Stimulated activated CD8-positive, alpha-beta memory T cell treated with anti-CD3 and anti-CD28 coated beads, Interleukin-4, amount 100 ng/mL, for 48 hours (primary cell): ENCODE results near the gene QDPR.
"Not testable (repeated sequence)": the region's sequence is repeated elsewhere in the genome, so short reads cannot be mapped to it uniquely, and the experiment has no call there.

ENCODE experiments used
- DNase-seq: peaks from one replicate; pipeline ENCODE4 v3.0.0-alpha.2; 2020

QDPR gene

DNA sequence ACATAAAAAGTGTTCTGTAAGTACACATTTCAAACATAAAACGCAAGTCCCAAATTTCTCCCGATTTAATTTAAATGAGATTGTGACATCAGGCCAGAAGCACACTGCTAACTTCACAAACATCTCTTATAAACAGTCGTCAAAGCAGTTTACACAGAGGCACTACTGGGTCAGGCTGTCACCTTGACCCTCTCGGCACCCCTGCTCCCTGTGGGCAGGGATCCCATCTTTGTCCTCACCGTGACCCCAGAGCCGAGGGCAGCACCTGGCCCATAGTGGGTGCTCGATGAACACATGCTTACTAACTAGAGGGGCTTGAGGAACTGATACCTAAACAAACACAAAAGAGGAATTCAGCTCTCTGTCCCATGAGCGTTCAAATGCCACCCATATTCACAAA, 22.2 kb downstream of the QDPR start:
- DNase-seq: no peak

- no peak for DNase-seq
Observed at GRCh38 chr4:17489123-17489522, 22.8 kb downstream of the QDPR start.

DNA sequence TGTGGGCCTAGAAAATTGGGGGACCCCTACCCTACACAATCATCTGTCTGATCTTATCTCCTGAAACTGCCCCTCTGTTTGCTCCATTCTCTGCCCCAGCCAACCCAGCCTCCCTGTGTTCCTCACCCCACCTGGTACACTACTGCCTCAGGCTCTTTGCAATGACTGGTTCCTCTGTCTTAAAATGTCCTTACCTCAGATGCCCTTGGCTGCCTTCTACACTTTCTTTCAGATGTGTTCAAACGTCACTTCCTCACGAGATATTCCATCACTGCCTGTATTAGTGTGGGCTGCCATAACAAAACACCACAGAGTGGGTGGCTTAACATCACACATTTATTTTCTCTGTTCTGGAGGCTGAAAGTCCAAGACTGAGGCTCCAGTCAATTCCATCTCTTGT, 29.2 kb downstream of the QDPR start:
- DNase-seq: no peak

DNA sequence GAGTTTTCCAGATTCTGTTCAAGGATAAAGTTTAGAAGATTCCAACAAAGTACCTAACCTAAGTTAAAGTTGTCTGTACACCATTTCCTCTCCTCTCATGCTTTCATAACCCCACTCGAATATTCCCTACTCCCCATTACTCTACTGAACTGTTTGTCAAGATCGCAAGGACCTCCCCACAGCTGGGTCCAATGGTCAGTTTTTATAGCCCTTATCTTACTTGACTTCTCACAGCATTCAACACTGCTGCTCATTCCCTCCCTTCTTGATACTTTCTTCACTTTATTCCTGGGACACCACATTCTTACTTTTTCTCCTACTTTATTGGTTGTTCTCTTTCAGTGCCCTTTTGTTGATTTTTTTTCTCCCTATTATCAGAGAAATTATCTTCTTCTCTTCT, 30.9 kb downstream of the QDPR start:
- no peak for DNase-seq

DNA sequence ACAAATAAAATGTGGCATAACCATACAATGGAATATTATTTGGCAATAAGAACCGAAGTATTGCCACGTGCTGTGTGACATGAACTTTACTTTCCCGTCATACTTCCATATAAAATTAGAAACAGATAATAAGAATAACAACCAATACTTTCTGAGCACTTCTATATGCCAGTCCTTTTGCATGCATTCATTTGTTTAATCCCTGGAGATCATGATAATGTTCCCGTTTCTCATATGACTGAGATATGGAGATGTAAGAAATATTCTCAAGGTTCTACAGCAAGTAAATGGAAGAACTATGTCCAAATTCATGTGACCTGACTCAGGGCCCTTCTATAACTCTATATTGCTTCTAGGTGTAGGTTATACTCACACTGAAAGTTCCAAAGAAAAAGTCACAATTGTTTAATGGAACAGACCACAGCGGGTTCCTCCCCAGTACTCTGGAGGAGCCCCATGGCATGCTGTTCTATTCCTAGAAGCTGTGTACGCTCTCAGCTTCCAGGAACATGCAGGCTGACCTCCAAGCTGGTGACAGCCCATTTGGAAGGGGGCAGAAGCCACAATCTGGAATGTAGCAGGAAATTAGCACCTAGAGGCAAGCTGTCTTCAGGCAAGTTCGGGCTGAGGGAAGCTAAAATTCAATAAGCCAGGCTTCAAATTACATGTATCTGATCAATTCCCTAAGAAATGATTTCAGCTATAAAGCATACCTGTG, 31.5 kb downstream of the QDPR start:
- DNase-seq: no peak

DNA sequence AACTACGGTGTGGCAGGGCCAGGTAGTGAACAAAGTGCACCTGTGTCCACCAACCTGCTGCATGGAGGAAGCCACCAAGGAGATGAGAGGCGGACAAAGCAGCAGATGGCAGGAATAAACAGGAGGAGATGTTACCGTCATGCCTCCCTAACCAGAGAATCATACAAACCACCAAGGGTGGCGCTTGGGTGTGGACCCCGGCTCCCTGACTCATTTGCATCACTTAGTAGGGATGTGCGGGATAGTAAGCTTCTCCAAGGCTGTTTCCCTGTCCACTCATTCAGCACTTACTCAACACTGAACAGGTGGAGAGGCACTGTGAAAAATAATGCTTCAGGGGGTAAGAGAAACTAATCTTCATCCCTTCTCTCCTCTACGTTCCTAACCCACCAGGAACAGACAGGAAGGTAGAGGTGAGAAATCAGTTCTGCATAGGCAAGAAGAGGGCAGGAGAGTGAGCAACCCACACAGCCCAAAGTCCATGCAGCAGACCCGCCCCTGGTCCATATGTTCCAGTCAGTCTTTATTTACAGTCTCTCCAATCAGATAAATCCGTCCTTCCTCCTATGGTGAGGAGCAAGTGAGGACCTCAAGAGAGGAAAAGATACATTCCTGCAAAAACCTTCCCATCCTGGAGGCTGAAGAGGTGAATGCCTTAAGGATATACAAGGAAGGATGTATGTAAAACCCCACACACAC, 34.0 kb downstream of the QDPR start:
- no peak for DNase-seq

DNA sequence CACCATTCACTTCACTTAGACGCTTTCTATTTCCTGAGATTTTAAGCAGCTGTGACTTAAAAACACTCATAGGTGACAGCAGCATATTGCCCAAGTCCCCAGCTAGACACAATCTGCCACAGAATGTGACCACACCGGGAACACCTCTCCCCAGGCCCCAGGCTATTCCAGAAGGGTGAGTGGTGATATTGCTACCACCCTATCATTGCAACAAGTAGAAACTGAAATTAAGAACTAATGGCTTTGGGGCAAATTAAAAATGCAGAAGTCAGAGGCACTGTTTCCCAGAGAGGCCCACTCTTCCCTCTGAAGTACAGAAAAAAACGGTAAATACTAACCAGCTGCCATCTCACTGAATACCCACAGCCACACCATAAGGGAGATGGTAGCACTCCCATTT, 35.0 kb downstream of the QDPR start:
- DNase-seq: no peak

DNA sequence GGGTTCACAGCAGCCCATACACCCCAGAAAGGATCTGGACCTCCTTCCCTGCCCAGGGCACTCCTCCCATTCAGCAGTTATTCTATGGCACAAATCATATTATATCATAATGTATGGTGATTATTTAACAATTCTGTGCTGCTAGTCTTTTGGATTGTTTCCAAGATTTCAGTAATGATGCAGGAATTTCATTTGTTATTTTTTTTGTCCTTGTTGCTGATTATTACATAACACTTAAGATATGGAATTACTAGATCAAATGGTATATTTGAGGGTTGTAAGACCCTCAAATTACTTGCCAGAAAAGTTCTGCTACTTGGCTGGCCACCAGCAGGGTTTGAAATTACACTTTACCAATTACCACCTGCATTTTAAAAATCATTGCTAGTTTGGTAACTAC, 36.4 kb downstream of the QDPR start:
- no peak for DNase-seq

GRCh38 chr4:17469931-17470674, 41.8 kb downstream of the QDPR start:
- DNase-seq: no peak

- no peak for DNase-seq
Observed at GRCh38 chr4:17468619-17469221, 43.2 kb downstream of the QDPR start.

GRCh38 chr4:17463606-17464005, 48.3 kb downstream of the QDPR start:
- DNase-seq: no peak

DNA sequence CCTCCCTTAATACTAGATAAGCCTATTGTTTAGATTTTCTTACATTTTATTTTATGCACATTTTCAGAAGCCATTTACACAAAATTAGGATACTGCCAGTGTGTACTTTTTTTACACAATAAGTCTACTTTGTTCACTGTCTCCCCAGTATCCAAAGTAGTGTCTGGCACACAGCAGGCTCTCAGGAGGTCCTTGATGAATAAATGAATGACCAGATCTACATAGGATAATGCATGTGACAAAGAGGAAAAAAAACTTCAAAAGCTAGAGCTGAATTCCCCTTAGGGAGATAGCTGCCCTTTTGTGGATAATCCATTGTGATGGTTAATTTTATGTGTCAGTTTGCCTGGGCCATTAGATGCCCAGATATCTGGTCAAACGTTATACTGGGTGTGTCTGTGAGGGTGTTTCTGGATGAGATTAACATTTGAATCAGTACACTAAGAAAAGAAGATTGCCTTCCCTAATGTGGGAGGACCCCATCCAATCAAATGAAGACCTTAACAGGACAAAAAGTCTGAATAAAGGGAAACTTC, 61.6 kb downstream of the QDPR start:
- DNase-seq: no peak

DNA sequence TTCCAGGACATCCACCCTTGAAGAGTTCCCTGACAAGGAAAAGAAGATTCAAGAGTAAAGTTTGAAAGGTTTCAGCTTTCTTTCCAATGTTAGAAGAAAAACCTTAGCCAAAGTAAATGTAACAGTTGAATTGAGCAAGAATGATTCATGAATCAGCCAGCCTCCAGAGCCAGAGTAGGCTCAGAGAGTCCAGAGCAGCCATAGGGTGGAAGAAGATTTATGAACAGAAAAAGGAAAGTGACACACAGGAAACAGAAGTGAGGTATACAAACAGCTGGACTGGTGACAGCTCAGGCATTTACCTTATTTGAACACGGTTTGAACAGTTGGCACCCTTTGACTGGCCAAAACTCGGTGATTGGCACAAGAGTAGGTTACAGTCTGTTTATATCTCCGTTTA, 63.2 kb downstream of the QDPR start:
- DNase-seq: no peak

GRCh38 chr4:17447675-17448298, 64.1 kb downstream of the QDPR start:
- peak; percentile 50 for DNase-seq

DNA sequence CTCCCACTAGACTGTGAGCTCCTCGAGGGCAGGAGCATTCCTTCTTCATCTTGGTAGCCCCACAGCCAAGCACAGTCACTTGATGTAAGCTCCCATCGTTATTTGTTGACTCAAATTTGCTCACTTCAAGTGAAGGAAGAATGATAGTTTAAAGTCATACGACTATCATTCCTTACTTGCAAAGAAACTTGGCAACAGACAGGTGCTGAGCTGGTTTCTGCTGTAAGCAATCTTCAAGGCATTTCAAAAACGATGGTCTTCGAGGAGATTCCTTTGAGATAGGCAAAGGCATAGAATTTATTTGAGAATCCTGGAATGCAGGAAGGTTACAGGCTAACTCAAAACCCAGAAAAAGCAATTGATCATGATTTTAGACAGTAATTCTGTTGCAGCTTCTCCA, 64.8 kb downstream of the QDPR start:
- DNase-seq: no peak

- not testable (repeated sequence) for DNase-seq
Observed at GRCh38 chr4:17442477-17442876, 69.4 kb downstream of the QDPR start.

- no peak for DNase-seq
Observed at GRCh38 chr4:17437396-17437795, 74.5 kb downstream of the QDPR start.

- DNase-seq: no peak
Observed at GRCh38 chr4:17436750-17437090, 75.2 kb downstream of the QDPR start.
